GM19240 (cell line): ENCODE data around the gene RASA1.
"Not testable (repeated sequence)": the region's sequence is repeated elsewhere in the genome, so short reads cannot be mapped to it uniquely, and the experiment has no call there.

Experiments
- DNase-seq: peaks from one replicate; pipeline ENCODE4 v3.0.0; 2011; ENCODE audit warnings: low spot score; ENCODE audit not compliant: insufficient read length

Gene RASA1

GRCh38 chr5:87282269-87282668 lies 14.6 kb downstream of the RASA1 start:
- DNase-seq, result no peak

- DNase-seq, result not testable (repeated sequence)
These were observed 19.6 kb downstream of the RASA1 start for GRCh38 chr5:87287266-87287665.

- no peak for DNase-seq
These were observed 31.1 kb downstream of the RASA1 start for GRCh38 chr5:87298692-87299362.

GRCh38 chr5:87300176-87300575 lies 32.5 kb downstream of the RASA1 start:
- no peak for DNase-seq

GRCh38 chr5:87300744-87301143 lies 33.1 kb downstream of the RASA1 start:
- DNase-seq, result no peak

- no peak for DNase-seq
These were observed 34.4 kb downstream of the RASA1 start for GRCh38 chr5:87302061-87302460.

GRCh38 chr5:87303324-87303723 lies 35.6 kb downstream of the RASA1 start:
- no peak for DNase-seq

GRCh38 chr5:87306090-87306489 lies 38.4 kb downstream of the RASA1 start:
- DNase-seq, result not testable (repeated sequence)

GRCh38 chr5:87307796-87308423 lies 40.2 kb downstream of the RASA1 start:
- DNase-seq, result no peak

GRCh38 chr5:87311405-87312279 lies 44.0 kb downstream of the RASA1 start:
- DNase-seq, result no peak

- no peak for DNase-seq
These were observed 45.5 kb downstream of the RASA1 start for GRCh38 chr5:87313216-87313615.

- DNase-seq, result no peak
These were observed 51.8 kb downstream of the RASA1 start for GRCh38 chr5:87319469-87319868.

- no peak for DNase-seq
These were observed 53.9 kb downstream of the RASA1 start for GRCh38 chr5:87321605-87322004.

GRCh38 chr5:87322381-87322780 lies 54.7 kb downstream of the RASA1 start:
- DNase-seq, result no peak

GRCh38 chr5:87327998-87328397 lies 60.3 kb downstream of the RASA1 start:
- no peak for DNase-seq

- DNase-seq, result no peak
These were observed 61.4 kb downstream of the RASA1 start for GRCh38 chr5:87329114-87329513.

- DNase-seq, result no peak
These were observed 72.3 kb downstream of the RASA1 start for GRCh38 chr5:87339986-87340385.

GRCh38 chr5:87340716-87341115 lies 73.0 kb downstream of the RASA1 start:
- DNase-seq, result no peak

GRCh38 chr5:87347272-87347671 lies 79.6 kb downstream of the RASA1 start:
- DNase-seq, result no peak

GRCh38 chr5:87347841-87348240 lies 80.2 kb downstream of the RASA1 start:
- DNase-seq, result no peak

- DNase-seq, result no peak
These were observed 86.8 kb downstream of the RASA1 start for GRCh38 chr5:87354496-87354895.

GRCh38 chr5:87359106-87359505 lies 91.4 kb downstream of the RASA1 start:
- DNase-seq, result no peak
